ENCODE measurements around the gene SCARF1.

SCARF1 gene

GRCh38 chr17:1648173-1648962 lies 2.8 kb upstream of the SCARF1 start:
- DNase-seq (ENCODE audit: low read depth), result no peak

GRCh38 chr17:1647802-1648171 lies 2.3 kb upstream of the SCARF1 start:
- no peak for DNase-seq (ENCODE audit: low read depth)

DNA sequence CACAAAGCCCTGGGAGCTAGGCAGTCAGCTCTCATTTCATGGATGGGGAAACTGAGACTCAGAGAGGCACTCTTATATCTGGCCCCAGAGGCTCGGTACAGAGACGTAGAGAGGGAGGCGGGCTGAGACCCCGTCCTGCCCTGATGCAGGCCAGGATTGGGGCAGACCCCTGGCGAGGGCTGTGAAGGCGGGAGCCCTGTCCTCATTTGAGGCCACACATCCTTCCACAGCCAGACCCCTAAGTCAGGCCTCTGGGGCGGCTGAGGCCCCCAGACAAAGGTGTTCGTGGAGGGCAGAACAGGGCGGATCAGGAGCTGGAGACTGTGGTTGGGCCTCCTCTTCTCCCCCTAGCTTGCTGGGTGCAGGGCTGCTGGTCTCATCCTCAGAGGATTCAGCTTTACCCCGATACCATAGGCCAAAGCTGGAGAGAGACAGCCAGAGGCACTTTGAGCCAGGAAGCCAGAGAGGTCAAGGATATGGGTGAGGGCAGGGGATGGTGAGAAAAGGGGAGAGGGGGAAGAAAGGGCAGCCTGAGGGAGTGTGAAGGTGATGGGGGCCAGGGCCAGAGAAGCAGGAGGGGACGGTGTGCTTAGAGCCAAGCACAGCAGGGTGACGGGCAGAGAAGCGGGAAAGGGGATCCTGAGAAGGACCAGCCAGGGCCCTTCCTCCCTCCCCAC lies 805 bp upstream of the SCARF1 start:
- no peak for DNase-seq (ENCODE audit: low read depth)

DNA sequence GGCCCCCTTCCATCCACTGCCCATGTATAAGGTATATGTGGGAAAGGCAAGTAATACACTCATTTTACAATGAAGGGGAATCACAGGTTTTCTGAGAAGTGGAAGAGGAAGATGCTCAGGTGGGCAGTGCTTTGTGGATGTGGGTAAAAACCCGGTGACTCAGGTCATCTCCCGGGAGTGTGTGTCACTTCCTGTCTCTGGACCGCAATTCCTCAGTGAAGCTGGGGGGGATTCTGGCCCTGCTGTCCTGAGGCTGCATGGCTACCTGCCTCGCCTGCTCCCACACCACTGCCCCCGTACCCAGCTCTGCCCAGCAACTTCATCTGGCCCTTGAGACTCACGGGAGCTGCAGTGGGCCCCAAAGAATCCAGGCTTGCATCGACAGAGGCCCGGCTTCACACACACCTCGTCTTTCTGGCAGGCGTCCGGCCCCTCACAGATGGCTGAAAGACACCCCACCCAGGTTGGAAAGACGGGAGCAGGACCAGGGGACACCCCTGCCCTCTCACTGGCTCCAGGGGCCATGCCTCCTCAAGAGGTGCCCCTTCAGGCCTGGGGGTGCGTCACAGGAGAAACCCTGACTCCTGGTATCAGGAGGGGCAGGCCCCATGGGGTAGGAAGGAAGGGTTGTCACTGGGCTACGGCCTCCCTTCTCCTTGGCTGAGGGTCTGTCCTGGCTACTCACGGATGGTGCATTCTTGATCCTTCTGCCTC lies 882 bp downstream of the SCARF1 start:
- DNase-seq (ENCODE audit: low read depth), result no peak

- DNase-seq (ENCODE audit: low read depth), result no peak
Observed at GRCh38 chr17:1643999-1644492, 1.5 kb downstream of the SCARF1 start.

DNA sequence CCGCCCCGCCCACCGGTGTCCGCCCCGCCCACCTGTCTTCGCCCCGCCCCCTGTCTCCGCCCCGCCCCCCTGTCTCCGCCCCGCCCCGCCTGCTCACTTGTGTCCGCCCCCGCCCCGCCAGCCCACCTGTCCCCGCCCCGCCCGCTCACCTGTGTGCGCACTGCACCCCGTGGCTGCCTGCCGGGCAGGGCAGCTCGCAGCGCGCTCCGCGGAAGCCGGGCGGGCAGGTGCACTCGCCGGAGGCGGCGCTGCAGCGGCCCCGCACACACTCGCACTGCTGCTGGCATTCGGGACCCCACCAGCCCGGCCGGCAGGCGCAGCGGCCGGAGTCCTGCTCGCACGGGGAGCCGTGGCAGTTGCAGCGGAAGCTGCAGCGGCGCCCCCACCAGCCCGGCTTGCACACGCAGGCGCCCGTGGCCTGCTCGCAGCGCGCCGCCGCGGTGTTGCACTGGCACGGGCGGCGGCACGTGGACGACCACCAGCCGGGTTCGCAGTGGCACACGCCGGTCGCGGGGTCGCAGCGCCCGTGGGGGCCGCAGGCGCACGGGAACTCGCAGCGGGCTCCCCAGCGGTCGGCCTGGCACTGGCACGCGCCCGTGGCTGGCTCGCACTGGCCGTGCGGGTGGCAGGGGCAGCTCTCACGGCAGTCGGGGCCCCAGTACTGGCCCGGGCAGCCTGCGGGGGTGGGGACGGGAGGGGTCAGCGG lies 2.1 kb downstream of the SCARF1 start:
- DNase-seq (ENCODE audit: low read depth), result no peak

GRCh38 chr17:1641065-1641403 lies 4.5 kb downstream of the SCARF1 start:
- DNase-seq (ENCODE audit: low read depth), result no peak

DNA sequence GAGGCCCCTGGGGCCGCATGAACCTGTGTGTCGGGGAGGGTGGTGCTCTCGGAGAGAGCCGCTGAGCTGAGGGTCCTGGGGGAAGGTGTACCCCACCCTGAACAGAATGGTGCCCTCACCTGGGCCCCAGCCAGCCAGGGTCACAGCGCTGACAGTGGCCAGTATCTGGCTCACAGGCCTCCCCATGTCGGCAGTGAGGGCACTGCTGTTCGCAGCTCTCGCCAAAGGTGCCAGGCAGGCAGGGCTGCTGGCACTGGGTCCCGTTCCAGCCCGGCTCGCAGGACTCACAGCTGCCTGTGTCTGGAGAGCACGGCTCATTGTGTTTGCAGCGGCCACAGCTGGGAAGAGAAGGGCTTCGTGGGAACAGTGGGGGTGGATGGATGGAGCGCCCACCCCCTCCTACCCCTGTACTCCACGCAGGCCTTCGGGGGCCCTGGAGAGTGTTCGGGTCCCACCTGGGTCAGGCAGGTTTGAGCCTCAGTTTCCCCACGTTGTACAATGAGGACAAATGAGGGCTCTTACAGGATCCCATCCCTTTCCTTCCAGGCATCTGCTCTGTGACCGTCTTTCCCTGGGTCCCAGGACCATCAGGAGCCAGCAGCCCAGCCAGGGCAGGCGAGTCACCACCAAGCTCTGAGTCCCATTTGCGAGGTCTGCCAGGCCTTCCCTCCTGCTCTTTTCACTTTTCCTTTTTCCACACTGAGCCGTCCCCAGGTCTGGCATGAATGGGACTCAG lies 5.0 kb downstream of the SCARF1 start:
- DNase-seq (ENCODE audit: low read depth), result no peak

GRCh38 chr17:1639549-1640180 lies 5.9 kb downstream of the SCARF1 start:
- no peak for DNase-seq (ENCODE audit: low read depth)

- DNase-seq (ENCODE audit: low read depth), result no peak
Observed at GRCh38 chr17:1638624-1639300, 6.8 kb downstream of the SCARF1 start.

DNA sequence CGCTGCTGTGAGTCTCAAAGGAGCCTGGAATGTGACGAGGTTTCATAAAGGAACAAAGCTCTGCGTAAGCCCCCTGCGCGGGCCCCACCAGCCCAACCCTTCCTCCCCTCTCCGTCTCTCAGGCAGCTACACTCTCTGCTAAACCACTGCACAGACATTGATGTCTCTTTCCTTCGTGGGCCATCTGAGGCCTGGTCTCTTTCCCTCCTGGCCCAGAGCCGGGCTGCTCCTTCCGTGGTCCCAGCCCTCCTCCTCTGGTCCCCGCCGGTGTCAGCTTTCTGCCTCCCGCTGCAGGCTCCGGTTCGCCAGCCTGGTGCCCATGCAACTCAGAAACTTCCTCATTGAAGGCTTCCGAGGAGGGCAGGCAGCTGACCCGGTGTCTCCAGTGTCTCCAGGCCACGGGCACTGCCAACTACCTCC lies 7.4 kb downstream of the SCARF1 start:
- DNase-seq (ENCODE audit: low read depth), result no peak

DNA sequence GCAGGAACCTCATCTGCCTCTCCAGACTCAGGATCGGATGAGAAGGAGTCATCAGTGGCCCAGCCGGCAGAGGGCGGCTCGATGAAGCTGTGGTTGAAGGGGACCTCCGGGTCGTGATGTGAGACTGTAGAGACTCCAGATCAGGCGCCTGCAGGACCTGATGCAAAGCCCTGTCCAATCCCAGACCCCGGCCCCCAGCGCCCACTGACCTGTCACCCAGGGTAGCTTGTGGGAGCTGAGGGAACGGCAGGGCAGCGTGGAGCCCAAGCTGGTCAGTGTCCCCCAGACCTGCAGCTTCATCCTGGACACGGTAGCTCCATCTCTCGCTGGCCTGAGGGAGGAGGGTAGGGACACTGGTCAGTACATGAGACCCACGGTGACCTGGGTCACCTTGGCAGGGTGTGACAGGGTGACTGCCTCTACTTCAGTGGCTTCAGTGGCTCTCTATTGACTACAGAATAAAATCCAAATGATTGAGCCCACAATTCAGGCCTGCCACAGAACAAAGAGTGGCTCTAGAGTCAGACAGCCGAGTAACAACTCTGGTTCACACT lies 8.7 kb downstream of the SCARF1 start:
- no peak for DNase-seq (ENCODE audit: low read depth)

DNA sequence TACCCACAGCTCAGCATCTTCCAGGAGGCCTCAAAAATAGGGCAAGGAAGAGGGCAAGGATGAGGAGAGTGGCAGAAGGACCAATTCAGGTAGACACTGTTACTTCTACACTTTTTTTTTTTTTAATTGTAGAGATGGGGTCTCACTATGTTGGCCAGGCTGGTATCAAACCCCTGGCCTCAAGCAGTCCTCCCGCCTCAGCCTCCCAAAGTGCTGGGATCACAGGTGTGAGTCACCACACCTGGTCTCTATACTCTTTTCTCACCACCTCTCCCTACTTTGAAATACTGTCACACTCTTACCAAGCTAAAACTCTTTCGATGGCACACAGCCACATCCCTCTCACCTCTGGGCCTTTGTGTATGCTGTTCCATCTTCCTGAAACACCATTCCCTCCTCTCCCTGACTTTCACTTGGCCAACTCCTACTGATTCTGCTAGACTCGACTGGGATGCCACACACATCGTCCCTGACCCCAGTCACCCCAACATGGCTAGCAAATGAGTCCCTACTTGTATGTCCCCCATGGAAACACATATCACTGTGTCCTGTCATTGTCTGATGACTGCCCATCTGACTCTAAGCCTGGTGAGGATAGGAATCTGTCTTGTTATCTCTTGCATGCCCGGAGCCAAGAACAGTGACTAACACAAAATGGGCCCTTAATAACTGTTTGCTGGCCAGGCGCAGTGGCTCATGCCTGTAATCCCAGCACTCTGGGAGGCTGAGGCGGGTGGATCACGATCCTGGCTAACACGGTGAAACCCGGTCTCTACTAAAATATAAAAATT lies 9.7 kb downstream of the SCARF1 start:
- DNase-seq (ENCODE audit: low read depth), result no peak

DNA sequence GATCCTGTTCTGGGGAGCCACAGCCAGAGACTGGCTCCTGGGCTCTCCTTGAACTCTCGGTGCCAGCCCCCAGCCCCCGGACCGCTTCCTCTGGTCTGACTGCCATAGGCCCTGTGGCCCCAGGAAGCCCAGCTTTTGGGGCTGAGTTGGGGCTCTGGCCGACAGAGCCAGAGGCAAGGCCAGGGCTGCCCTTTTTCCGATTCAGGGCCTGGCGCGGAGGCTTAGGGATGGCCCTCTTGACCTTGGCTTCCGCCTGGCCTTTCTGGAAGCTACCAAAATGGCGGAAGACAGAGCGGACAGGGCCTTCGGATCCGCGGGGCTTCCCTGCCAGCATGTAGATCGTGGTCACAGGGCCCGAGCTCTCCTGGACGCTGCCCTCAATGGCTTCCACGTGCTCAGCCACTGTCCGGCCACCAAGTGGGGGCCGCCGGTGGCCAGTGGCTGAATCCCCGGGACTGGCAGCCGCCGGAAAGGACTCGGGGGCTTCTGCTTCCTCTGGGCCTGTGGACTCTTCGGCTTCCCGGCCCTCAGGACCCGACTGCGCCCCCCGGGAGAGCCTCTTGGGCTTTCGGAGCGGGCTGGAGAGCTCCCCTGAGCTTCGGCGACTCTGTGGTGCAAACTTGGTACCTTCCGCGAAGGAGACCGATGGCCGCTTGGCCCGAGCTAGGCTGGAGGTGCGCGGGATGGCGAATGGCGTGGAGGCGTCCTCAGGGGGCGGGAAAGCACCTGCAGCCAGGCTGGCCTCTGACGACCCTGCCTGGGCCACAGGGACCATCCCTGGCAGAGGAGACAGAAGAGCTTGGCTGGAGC lies 10.5 kb downstream of the SCARF1 start:
- DNase-seq (ENCODE audit: low read depth), result no peak

DNA sequence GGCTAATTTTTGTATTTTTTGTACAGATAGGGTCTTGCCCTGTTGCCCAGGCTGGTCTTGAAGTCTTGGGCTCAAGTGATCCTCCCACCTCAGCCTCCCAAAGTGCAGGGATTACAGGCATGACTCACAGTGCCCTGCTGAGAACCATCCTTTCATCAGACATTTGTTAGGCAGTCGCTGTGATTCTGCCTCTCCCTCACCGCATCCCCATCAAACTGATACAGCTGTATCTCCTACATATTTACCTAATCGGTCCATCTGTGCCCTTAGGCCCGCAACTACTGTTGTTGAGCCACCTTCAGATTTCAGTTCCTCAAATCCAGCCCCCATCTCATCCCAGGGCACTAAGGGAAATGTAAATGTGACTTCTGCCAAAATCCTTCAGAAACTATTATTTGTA lies 14.9 kb downstream of the SCARF1 start:
- no peak for DNase-seq (ENCODE audit: low read depth)

DNA sequence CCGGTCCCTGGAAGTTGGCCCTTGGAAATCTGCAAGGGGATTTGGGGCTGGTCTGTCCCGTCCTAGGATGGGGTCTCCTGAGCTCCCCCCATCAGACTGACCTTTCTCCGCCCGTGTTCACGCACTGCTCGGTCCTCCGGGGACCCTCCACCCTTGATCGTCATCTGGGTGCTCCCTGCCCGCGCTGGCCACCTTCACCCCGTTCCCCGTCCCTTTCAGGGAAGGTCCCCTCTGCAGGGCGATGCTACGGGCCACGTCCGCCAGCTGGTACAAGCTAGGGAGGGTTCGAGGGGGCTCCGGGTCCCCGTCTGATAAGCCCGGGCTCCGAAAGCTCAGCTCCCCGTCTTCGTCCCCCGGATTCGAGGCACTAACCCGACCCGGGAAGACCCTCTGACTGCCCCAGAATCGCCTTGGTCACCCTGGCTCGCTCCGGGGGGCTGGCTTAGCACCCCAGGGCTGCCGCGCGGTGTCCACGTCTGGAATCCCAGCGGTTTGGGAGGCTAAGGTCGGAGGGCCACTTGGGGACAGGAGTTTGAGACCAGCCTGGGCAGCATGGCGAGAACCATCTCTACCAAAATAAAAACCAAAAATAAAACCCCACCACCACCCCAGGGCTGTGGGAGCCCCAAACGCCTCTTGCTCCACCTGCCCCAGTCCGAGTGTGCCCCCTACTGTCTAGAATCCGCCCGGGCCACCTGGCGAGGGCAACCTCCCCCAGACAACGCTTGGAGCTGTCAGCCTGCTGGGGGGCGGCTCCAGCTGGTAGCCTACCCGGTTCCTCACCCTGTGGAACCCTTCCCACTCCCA lies 15.8 kb downstream of the SCARF1 start:
- peak; percentile 64 for DNase-seq (ENCODE audit: low read depth)

DNA sequence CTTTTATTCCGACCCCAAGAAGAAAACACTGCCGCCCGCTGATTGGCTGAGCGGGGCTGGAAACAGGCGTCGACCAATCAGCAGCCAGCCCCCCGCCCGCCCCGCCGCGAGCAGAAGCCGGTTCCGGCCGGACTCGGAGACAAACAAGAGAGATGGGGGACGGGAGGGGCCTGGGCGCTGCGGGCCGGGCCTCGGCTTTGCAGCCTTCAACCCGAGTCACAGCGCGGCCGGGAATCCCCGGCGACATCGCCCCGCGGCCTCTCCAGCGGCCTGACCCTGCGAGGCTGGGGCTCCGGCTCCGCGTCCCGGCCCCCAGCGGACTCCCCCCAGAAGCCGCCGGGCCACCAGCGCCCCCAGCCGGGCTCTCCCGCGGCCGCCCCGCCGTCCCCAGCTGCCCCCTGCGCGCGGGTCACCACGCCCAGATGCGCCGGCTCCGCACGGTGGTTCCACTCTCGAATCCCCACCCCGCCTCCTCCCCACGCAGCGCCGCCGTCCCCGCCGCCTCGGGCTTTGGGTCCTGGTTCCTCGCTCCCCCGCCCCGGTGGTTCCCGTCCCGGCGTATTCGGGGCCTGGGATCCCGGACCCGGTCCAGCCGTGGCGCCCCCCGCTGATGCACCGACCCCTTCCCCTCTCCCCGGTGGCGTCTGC lies 16.6 kb downstream of the SCARF1 start:
- DNase-seq (ENCODE audit: low read depth), result peak; percentile 85

Data from activated T-cell treated with anti-CD3 and anti-CD28 coated beads for 24 hours (primary cell).